Right renal pelvis (tissue), 4 donors: ENCODE measurements around the gene ZFP1. TPM values are rescaled to one million over a fixed set of nuclear protein-coding genes. Genes with fewer than 3 reads are reported as not detected.

Source experiments
- DNase-seq, 4 donors: peaks; one replicate each; pipeline ENCODE4 v3.0.0-alpha.2; 2013; ENCODE audit warnings: low read depth in 4 of 4, low spot score in 3 of 4, missing footprints in 1 of 4
- polyA plus RNA-seq, 4 donors: library from polyadenylated mRNA; unstranded; fragments of 120-200 nt; gene quantifications; one replicate each; pipeline ENCODE4 v1.2.1, GENCODE V29; 2013; ENCODE audit not compliant: insufficient read length in 4 of 4

ZFP1 gene
- polyA plus RNA-seq, result 10 to 100 TPM; 23.9 to 30.1 (median 28.2) TPM

- DNase-seq, result peak; percentile 84 to 91 (median 86)
Observed at GRCh38 chr16:75148311-75149195, at the start of gene ZFP1. ZFP1 (plus strand) TSS chr16:75148524; CDS start chr16:75152952, 4,428 bp downstream.

GRCh38 chr16:75099075-75099667 lies 49.2 kb upstream of the ZFP1 start:
- no peak for DNase-seq

GRCh38 chr16:75099738-75100602 lies 48.4 kb upstream of the ZFP1 start:
- DNase-seq, result no peak

- DNase-seq, result no peak
Observed at GRCh38 chr16:75100603-75100990, 47.7 kb upstream of the ZFP1 start.

- DNase-seq, result no peak
Observed at GRCh38 chr16:75101635-75102034, 46.7 kb upstream of the ZFP1 start.

GRCh38 chr16:75102595-75102994 lies 45.7 kb upstream of the ZFP1 start:
- no peak for DNase-seq

- DNase-seq, result no peak
Observed at GRCh38 chr16:75103994-75104393, 44.3 kb upstream of the ZFP1 start.

GRCh38 chr16:75104836-75105235 lies 43.5 kb upstream of the ZFP1 start:
- no peak for DNase-seq

GRCh38 chr16:75105306-75106061 lies 42.8 kb upstream of the ZFP1 start:
- DNase-seq, result no peak

- DNase-seq, result no peak
Observed at GRCh38 chr16:75106351-75107274, 41.7 kb upstream of the ZFP1 start.

- DNase-seq, result no peak
Observed at GRCh38 chr16:75107505-75107904, 40.8 kb upstream of the ZFP1 start.

- DNase-seq, result peak in 3 of 4 donors; percentile 39 to 73 (median 70)
Observed at GRCh38 chr16:75108792-75109731, 39.3 kb upstream of the ZFP1 start.

- no peak for DNase-seq
Observed at GRCh38 chr16:75109732-75110243, 38.5 kb upstream of the ZFP1 start.

GRCh38 chr16:75110637-75111513 lies 37.4 kb upstream of the ZFP1 start:
- DNase-seq, result peak; percentile 80 to 84 (median 82)

- DNase-seq, result no peak
Observed at GRCh38 chr16:75111514-75111940, 36.8 kb upstream of the ZFP1 start.

GRCh38 chr16:75111961-75112733 lies 36.2 kb upstream of the ZFP1 start:
- DNase-seq, result no peak
